Activated T-cell treated with anti-CD3 and anti-CD28 coated beads for 48 hours (primary cell): ENCODE results near the gene HTR3C.
"Not testable (repeated sequence)": the region's sequence is repeated elsewhere in the genome, so short reads cannot be mapped to it uniquely, and the experiment has no call there.

Experiments
- DNase-seq: peaks from one replicate; pipeline ENCODE4 v3.0.0-alpha.2; 2020; ENCODE audit warnings: low read depth

The HTR3C gene

GRCh38 chr3:184030536-184030935, 22.3 kb upstream of the HTR3C start:
- no peak for DNase-seq

GRCh38 chr3:184031187-184031792, 21.6 kb upstream of the HTR3C start, which contains the start of gene HTR3D:
HTR3D (plus strand) TSS chr3:184031742; CDS start chr3:184031742, 0 bp downstream.
- no peak for DNase-seq

GRCh38 chr3:184037816-184038215, 15.0 kb upstream of the HTR3C start:
- no peak for DNase-seq

- DNase-seq = not testable (repeated sequence)
Observed at GRCh38 chr3:184038307-184038706, 14.5 kb upstream of the HTR3C start.

- DNase-seq = no peak
Observed at GRCh38 chr3:184039414-184039813, 13.4 kb upstream of the HTR3C start.

- no peak for DNase-seq
Observed at GRCh38 chr3:184040010-184040409, 12.8 kb upstream of the HTR3C start.

GRCh38 chr3:184042617-184043016, 10.2 kb upstream of the HTR3C start:
- no peak for DNase-seq

- DNase-seq = no peak
Observed at GRCh38 chr3:184045995-184046394, 6.9 kb upstream of the HTR3C start.

- DNase-seq = no peak
Observed at GRCh38 chr3:184050217-184050847, 2.5 kb upstream of the HTR3C start.

- no peak for DNase-seq
Observed at GRCh38 chr3:184058029-184058428, 5.2 kb downstream of the HTR3C start.

- no peak for DNase-seq
Observed at GRCh38 chr3:184059424-184059823, 6.6 kb downstream of the HTR3C start.

- no peak for DNase-seq
Observed at GRCh38 chr3:184062637-184063036, 9.8 kb downstream of the HTR3C start.

GRCh38 chr3:184066211-184066610, 13.4 kb downstream of the HTR3C start:
- no peak for DNase-seq

GRCh38 chr3:184067573-184068055, 14.8 kb downstream of the HTR3C start:
- DNase-seq = no peak

- DNase-seq = no peak
Observed at GRCh38 chr3:184068344-184068743, 15.5 kb downstream of the HTR3C start.

GRCh38 chr3:184071142-184071541, 18.3 kb downstream of the HTR3C start:
- DNase-seq = not testable (repeated sequence)

- no peak for DNase-seq
Observed at GRCh38 chr3:184073621-184074020, 20.8 kb downstream of the HTR3C start.

GRCh38 chr3:184075901-184076300, 23.1 kb downstream of the HTR3C start:
- DNase-seq = no peak

GRCh38 chr3:184077881-184078280, 25.0 kb downstream of the HTR3C start:
- DNase-seq = no peak

- DNase-seq = no peak
Observed at GRCh38 chr3:184078851-184079250, 26.0 kb downstream of the HTR3C start.

GRCh38 chr3:184081116-184081830, 28.4 kb downstream of the HTR3C start:
- DNase-seq = no peak

GRCh38 chr3:184082034-184082433, 29.2 kb downstream of the HTR3C start:
- DNase-seq = no peak

GRCh38 chr3:184082465-184082864, 29.6 kb downstream of the HTR3C start:
- no peak for DNase-seq
